ENCODE measurements around the gene TBCA. TPM values are rescaled to one million over a fixed set of nuclear protein-coding genes. Genes with fewer than 3 reads are reported as not detected.

Gene TBCA
- polyA plus RNA-seq, 3 donors from 2014 or later = 162 to 182 (median 172) TPM

GRCh38 chr5:77663090-77663863, 112.9 kb downstream of the TBCA start:
- no peak for DNase-seq
- Mint-ChIP-seq H3K4me1 (no peaks in the 10 kb centered on the region), H3K27ac (no peak overlapping the region), H3K9me3 (peaks cover 0 to 1% (median 0%) of the 10 kb centered on the region in 6 donors), H3K4me3 (no peak overlapping the region), H3K27me3 (ENCODE audit: low read depth in 3 of 3) (peaks cover 2 to 7% (median 3%) of the 10 kb centered on the region in 3 donors), H3K36me3 (no peaks in the 10 kb centered on the region)

DNA sequence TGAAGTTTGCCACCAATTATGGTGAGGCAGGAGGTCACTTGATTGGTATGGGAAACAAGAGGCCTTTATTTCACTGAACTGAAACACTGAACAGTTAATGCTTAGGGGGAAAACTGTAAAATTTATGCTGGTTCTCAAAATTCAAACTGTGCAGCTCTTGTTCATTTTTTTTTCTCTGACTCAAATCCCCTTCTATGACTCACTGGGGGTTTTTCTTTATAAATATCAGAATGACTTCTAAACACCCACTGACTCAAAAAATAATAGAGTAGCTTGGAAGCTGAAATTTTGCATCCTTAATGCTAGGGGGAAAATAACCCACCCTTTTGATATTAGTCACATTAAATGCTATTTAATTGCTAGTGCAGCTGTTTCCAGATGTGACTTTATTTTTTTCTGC, 113.5 kb downstream of the TBCA start:
- Mint-ChIP-seq H3K9me3 (peaks cover 0 to 1% (median 0%) of the 10 kb centered on the region in 6 donors), H3K4me1 (no peaks in the 10 kb centered on the region), H3K36me3 (no peaks in the 10 kb centered on the region), H3K4me3 (no peak overlapping the region), H3K27me3 (ENCODE audit: low read depth in 3 of 3) (peaks cover 0 to 7% (median 3%) of the 10 kb centered on the region in 3 donors), H3K27ac (no peak overlapping the region)
- DNase-seq = no peak

DNA sequence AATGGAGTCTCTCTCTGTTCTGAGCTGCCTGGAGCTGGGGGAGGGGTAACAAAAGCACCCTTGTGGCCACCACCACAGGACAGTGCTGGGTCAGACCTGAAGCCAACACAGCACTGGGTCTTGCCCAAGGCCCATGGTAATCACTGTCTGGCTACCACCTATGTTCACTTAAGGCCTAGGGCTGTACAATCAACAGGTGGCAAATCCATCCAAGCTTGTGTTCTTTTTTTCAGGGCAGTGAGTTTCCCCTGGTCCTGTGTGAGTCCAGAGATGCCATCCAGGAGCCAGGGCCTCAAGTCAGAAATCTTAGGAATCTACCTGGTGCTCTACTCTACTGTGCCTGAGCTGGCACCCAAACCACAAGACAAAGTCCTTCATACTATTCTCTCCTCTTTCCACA, 117.5 kb downstream of the TBCA start:
- Mint-ChIP-seq H3K36me3 (no peaks in the 10 kb centered on the region), H3K9me3 (peaks cover 0 to 1% (median 0%) of the 10 kb centered on the region in 6 donors), H3K27me3 (ENCODE audit: low read depth in 3 of 3) (peaks cover 0 to 14% (median 13%) of the 10 kb centered on the region in 3 donors), H3K4me1 (no peaks in the 10 kb centered on the region), H3K4me3 (no peak overlapping the region), H3K27ac (no peak overlapping the region)
- no peak for DNase-seq

GRCh38 chr5:77651343-77651742, 124.8 kb downstream of the TBCA start:
- Mint-ChIP-seq H3K9me3 (peaks cover 0 to 2% (median 0%) of the 10 kb centered on the region in 6 donors), H3K4me3 (no peak overlapping the region), H3K27ac (no peak overlapping the region), H3K27me3 (ENCODE audit: low read depth in 3 of 3) (peaks cover 9 to 29% (median 12%) of the 10 kb centered on the region in 3 donors), H3K36me3 (no peaks in the 10 kb centered on the region), H3K4me1 (peaks cover 0 to under 1% of the 10 kb centered on the region in 2 donors)
- no peak for DNase-seq

DNA sequence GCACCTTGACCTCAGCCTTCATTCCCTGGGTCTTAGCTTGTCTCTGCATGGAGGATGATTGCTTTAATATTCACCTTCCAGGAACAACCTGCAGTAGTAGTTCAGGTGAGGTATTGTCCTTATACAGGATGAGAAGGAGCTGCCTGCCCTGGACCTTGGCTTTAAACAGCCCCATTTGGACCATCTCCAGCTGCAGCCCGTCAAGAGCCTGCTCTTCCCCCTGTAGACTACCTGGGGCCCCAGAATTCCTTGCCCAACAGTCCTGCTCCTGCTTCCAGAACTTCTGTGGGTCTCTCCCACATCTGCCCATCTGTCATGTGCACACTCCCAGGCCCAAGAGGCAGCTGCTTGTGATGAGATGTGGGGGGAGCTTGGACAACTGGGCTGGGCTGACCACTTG, 125.5 kb downstream of the TBCA start:
- H3K9me3 Mint-ChIP-seq = peaks cover 0 to 2% (median 0%) of the 10 kb centered on the region in 6 donors
- H3K27ac Mint-ChIP-seq = no peak overlapping the region
- H3K4me3 Mint-ChIP-seq = no peak overlapping the region
- H3K4me1 Mint-ChIP-seq = peaks cover 1 to 6% of the 10 kb centered on the region in 2 donors
- DNase-seq = no peak
- H3K27me3 Mint-ChIP-seq (ENCODE audit: low read depth in 3 of 3) = peaks cover 11 to 34% (median 18%) of the 10 kb centered on the region in 3 donors
- no peaks in the 10 kb centered on the region for H3K36me3 Mint-ChIP-seq

DNA sequence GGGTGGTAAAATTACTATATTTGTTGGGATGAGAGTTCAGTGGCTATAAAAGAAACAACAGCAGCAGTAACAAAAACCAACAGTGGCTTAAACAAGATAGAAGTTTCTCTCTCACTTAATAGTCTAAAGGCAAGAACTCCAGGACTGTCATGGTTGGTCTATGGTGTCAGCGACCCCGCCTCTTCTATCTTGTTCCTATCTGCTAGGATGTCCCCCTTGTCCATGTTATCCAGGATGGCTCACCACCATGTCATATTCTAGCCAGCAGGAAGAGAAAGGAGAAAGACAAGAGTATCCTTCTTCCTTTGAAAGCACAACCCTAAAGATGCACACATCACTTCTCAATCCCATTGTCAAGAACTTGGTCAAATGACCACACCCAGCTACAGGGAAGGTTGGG, 126.4 kb downstream of the TBCA start:
- Mint-ChIP-seq H3K4me1 (peaks cover 4 to 14% of the 10 kb centered on the region in 2 donors), H3K27ac (no peak overlapping the region), H3K36me3 (no peaks in the 10 kb centered on the region), H3K27me3 (ENCODE audit: low read depth in 3 of 3) (peaks cover 13 to 33% (median 18%) of the 10 kb centered on the region in 3 donors), H3K4me3 (no peak overlapping the region), H3K9me3 (peaks cover 0 to 2% (median 0%) of the 10 kb centered on the region in 6 donors)
- DNase-seq = no peak

DNA sequence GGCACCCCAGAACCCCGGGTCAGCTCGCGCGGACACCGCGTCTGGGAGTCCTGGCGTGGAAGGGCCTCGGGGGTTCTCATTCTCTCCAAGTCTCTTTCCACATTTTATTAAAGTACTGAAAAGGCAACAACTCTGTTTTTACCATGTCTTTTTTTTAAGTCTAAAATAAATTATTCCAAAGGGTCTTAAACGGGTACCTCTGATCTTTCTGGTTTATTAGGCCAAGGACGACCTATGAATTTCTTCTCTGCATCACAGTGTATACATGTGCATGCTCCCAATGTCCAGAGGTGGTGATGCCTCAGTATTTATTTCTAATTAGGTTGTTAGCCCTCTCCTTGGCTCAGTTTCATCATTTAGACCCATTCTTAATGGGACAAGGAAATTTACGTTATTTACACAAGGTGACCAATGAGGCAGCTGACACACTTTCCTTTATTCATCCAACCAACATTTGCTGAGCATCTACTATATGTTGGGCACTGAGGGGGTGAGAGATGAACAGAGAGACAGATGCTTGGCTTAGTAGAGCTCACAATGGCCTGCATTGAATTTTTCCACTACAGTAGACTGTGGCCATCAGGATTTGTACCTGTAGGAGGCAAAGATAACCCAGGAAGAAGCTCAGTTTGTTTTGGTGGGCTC, 130.0 kb downstream of the TBCA start:
- H3K4me3 Mint-ChIP-seq = peak overlapping the region; percentile 24 to 61 (median 39)
- H3K36me3 Mint-ChIP-seq = no peaks in the 10 kb centered on the region
- H3K27me3 Mint-ChIP-seq (ENCODE audit: low read depth in 3 of 3) = peaks cover 31 to 53% (median 35%) of the 10 kb centered on the region in 3 donors
- H3K9me3 Mint-ChIP-seq = peaks cover 0 to 3% (median 0%) of the 10 kb centered on the region in 6 donors
- no peak for DNase-seq
- H3K4me1 Mint-ChIP-seq = peaks cover 15 to 30% of the 10 kb centered on the region in 2 donors
- no peak overlapping the region for H3K27ac Mint-ChIP-seq

- Mint-ChIP-seq H3K27ac (no peak overlapping the region), H3K4me3 (peak overlapping the region; percentile 66 to 82 (median 70)), H3K27me3 (ENCODE audit: low read depth in 3 of 3) (peaks cover 37 to 53% (median 42%) of the 10 kb centered on the region in 3 donors), H3K36me3 (no peaks in the 10 kb centered on the region), H3K9me3 (peaks cover 0 to 3% (median 0%) of the 10 kb centered on the region in 6 donors), H3K4me1 (peaks cover 15 to 33% of the 10 kb centered on the region in 2 donors)
- peak; percentile 30 to 43 (median 42) for DNase-seq
These were observed 130.8 kb downstream of the TBCA start for GRCh38 chr5:77645158-77645994.

DNA sequence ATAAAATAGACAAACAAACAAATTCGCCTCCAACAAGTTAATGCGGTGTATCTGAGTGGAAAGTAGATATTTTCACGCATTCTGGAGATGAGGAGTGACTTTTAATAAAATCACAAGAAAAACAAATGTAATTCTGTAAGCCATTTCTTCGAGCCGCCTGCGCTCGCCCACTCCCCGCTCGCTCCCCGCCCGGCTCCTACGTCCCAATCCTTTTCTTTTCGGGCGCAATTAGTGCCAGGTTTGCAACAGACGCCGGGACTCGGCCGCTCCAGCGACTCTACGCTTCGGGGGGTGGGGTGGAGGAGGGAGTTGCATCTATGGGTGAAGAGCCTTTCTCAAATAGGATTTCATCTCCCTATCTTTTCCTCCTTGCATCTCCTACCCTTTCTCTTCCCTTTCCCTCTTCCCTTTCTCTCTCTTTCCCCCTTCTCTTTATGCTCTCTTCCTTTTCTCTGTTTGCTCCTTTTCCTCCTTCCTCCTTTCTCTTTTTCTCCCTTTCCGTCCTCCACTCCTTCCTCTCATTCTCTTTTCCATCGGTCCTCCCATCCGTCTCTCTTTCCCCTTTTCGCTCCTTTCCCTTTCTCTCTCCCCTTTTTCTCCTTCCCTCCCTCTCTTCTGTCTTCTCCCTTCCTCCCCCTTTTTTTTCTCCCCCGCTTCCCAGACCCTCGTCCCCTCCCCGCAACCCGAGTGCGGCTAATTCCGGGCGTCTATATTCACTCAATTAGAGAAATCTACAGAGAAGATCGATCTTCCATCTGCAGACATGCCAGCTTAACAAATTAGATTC, 131.6 kb downstream of the TBCA start:
- H3K27me3 Mint-ChIP-seq (ENCODE audit: low read depth in 3 of 3) = peaks cover 32 to 57% (median 45%) of the 10 kb centered on the region in 3 donors
- H3K27ac Mint-ChIP-seq = no peak overlapping the region
- no peaks in the 10 kb centered on the region for H3K36me3 Mint-ChIP-seq
- no peak for DNase-seq
- peaks cover 15 to 33% of the 10 kb centered on the region in 2 donors for H3K4me1 Mint-ChIP-seq
- peak overlapping the region; percentile 65 to 82 (median 68) for H3K4me3 Mint-ChIP-seq
- peaks cover 0 to 5% (median 0%) of the 10 kb centered on the region in 6 donors for H3K9me3 Mint-ChIP-seq

- Mint-ChIP-seq H3K4me1 (peaks cover 15 to 38% of the 10 kb centered on the region in 2 donors), H3K27ac (no peak overlapping the region), H3K9me3 (peaks cover 0 to 5% (median under 1%) of the 10 kb centered on the region in 6 donors), H3K36me3 (no peaks in the 10 kb centered on the region), H3K4me3 (peak overlapping the region; percentile 13 to 75 (median 65)), H3K27me3 (ENCODE audit: low read depth in 3 of 3) (peaks cover 35 to 56% (median 51%) of the 10 kb centered on the region in 3 donors)
- DNase-seq = no peak
These were observed 132.3 kb downstream of the TBCA start for GRCh38 chr5:77643654-77644370.

GRCh38 chr5:77642738-77643653, 133.1 kb downstream of the TBCA start:
- peaks cover 35 to 55% (median 53%) of the 10 kb centered on the region in 3 donors for H3K27me3 Mint-ChIP-seq (ENCODE audit: low read depth in 3 of 3)
- H3K27ac Mint-ChIP-seq = no peak overlapping the region
- peaks cover 0 to 5% (median under 1%) of the 10 kb centered on the region in 6 donors for H3K9me3 Mint-ChIP-seq
- H3K4me3 Mint-ChIP-seq = peak overlapping the region in 3 of 5 donors; percentile 61 to 75 (median 65)
- no peak for DNase-seq
- H3K4me1 Mint-ChIP-seq = peaks cover 15 to 38% of the 10 kb centered on the region in 2 donors
- H3K36me3 Mint-ChIP-seq = no peaks in the 10 kb centered on the region

Data from immature natural killer cell (primary cell).